ENCODE results near the gene CTBP2.

GRCh38 chr10:125190414-125190813 lies 30.1 kb upstream of the CTBP2 start:
- TF ChIP-seq POLR2A (IDR thresholded peaks at IDR 0.05) = no peak
- TF ChIP-seq CTCF (IDR thresholded peaks at IDR 0.05) = no peak

Measured in right lobe of liver (tissue), 4 donors.